Activated gamma-delta T cell (primary cell): ENCODE data around the gene ITGB8.

ENCODE experiments used
- DNase-seq: peaks from one replicate; lab custom pipeline; 2025; lab: John Stamatoyannopoulos, UW

The ITGB8 gene

GRCh38 chr7:20307901-20308300 is 22.8 kb upstream of the ITGB8 start:
- no peak for DNase-seq

GRCh38 chr7:20310301-20310700 is 20.4 kb upstream of the ITGB8 start:
- DNase-seq, result no peak

GRCh38 chr7:20310963-20311742 is 19.5 kb upstream of the ITGB8 start:
- no peak for DNase-seq

GRCh38 chr7:20311743-20312042 is 19.0 kb upstream of the ITGB8 start:
- DNase-seq, result no peak

- no peak for DNase-seq
Measured at GRCh38 chr7:20312562-20312961, 18.1 kb upstream of the ITGB8 start.

GRCh38 chr7:20313626-20314025 is 17.1 kb upstream of the ITGB8 start:
- no peak for DNase-seq

- DNase-seq, result no peak
Measured at GRCh38 chr7:20314198-20314597, 16.5 kb upstream of the ITGB8 start.

- no peak for DNase-seq
Measured at GRCh38 chr7:20316706-20317105, 14.0 kb upstream of the ITGB8 start.

- DNase-seq, result no peak
Measured at GRCh38 chr7:20317413-20317812, 13.3 kb upstream of the ITGB8 start.

- no peak for DNase-seq
Measured at GRCh38 chr7:20318933-20319332, 11.8 kb upstream of the ITGB8 start.

- DNase-seq, result no peak
Measured at GRCh38 chr7:20320322-20320721, 10.4 kb upstream of the ITGB8 start.

GRCh38 chr7:20320786-20321185 is 9.9 kb upstream of the ITGB8 start:
- no peak for DNase-seq

GRCh38 chr7:20323595-20323994 is 7.1 kb upstream of the ITGB8 start:
- DNase-seq, result no peak

- no peak for DNase-seq
Measured at GRCh38 chr7:20326342-20326741, 4.4 kb upstream of the ITGB8 start.

GRCh38 chr7:20327055-20327454 is 3.6 kb upstream of the ITGB8 start:
- DNase-seq, result no peak

GRCh38 chr7:20328027-20328426 is 2.7 kb upstream of the ITGB8 start:
- DNase-seq, result no peak

- no peak for DNase-seq
Measured at GRCh38 chr7:20328692-20329091, 2.0 kb upstream of the ITGB8 start.

- no peak for DNase-seq
Measured at GRCh38 chr7:20329389-20330238, 1.1 kb upstream of the ITGB8 start.

- no peak for DNase-seq
Measured at GRCh38 chr7:20330928-20331909, 519 bp downstream of the ITGB8 start.

- no peak for DNase-seq
Measured at GRCh38 chr7:20331910-20332813, 1.5 kb downstream of the ITGB8 start.

GRCh38 chr7:20338285-20338684 is 7.6 kb downstream of the ITGB8 start:
- DNase-seq, result no peak
